ENCODE measurements around the gene PACRG. TPM values are rescaled to one million over a fixed set of nuclear protein-coding genes. Genes with fewer than 3 reads are reported as not detected.
A peak's percentile ranks its signal among the peaks of the same experiment; 100 is the strongest.

PACRG gene
- total and polyA plus RNA-seq, 2 experiments from 2014 or later, result 0.83 to 3.7 TPM

DNA sequence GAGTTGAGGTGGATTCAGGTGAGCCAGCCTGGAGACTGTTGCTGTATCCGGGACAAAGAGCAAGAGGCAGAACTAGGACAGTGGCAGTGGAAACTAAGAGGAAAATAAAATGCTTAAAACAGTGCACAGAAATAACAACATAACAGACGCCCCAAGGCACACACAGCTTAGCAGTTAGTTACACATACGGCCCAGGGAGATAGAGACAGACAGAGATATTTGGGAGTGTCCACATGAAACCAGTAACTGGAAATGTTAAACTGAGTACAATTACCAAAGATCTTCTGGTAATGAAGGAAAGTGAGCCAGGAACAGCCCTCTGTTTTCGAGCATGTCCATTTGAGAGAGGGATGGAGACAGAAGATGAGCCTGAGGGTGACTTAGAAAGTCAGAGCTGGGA is 449.2 kb downstream of the PACRG start:
- TF ChIP-seq, protein P1, sequence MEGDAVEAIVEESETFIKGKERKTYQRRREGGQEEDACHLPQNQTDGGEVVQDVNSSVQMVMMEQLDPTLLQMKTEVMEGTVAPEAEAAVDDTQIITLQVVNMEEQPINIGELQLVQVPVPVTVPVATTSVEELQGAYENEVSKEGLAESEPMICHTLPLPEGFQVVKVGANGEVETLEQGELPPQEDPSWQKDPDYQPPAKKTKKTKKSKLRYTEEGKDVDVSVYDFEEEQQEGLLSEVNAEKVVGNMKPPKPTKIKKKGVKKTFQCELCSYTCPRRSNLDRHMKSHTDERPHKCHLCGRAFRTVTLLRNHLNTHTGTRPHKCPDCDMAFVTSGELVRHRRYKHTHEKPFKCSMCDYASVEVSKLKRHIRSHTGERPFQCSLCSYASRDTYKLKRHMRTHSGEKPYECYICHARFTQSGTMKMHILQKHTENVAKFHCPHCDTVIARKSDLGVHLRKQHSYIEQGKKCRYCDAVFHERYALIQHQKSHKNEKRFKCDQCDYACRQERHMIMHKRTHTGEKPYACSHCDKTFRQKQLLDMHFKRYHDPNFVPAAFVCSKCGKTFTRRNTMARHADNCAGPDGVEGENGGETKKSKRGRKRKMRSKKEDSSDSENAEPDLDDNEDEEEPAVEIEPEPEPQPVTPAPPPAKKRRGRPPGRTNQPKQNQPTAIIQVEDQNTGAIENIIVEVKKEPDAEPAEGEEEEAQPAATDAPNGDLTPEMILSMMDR (IDR thresholded peaks at IDR 0.05; ENCODE audit: low read depth, low read length), result no peak
- peaks cover 6% of the 10 kb centered on the region for H3K4me1 ChIP-seq (ENCODE audit: low read depth)
- H3K36me3 ChIP-seq, result no peaks in the 10 kb centered on the region
- no peaks in the 10 kb centered on the region for H3K27me3 ChIP-seq
- H3K9me3 ChIP-seq (ENCODE audit: low read depth), result no peaks in the 10 kb centered on the region
- no peak overlapping the region for H3K27ac ChIP-seq
- DNase-seq (ENCODE audit: low read depth in 1 of 2, low spot score in 1 of 2), result no peak
- H3K4me3 ChIP-seq, result no peak overlapping the region

DNA sequence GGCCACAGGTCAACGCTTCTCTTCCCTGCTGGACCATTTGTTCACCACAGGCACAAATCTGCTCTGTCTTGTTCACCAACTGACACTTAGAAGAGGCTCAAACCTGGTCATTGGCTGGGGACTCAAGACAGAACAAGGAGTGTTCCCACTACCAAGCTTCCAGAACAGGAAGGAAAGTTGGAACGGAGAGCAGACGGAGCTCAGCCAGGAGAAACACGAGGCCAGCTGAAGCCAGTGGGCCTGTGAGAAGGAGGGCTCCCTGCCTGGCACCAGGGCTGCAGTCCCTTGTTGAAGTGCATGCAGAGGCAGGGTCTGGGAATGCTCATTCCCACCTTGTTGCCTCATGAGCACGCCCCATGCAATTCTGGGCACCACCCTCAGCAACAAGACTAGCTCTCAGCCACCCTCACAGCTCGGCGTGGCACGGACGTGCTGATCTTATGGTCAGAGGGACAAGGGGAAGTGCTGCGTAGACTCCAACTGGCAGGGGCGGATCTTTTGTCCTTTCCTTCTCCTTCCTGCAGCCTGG is 450.2 kb downstream of the PACRG start:
- H3K27me3 ChIP-seq, result no peaks in the 10 kb centered on the region
- no peak overlapping the region for H3K4me3 ChIP-seq
- no peaks in the 10 kb centered on the region for H3K36me3 ChIP-seq
- peaks cover 8% of the 10 kb centered on the region for H3K4me1 ChIP-seq (ENCODE audit: low read depth)
- no peaks in the 10 kb centered on the region for H3K9me3 ChIP-seq (ENCODE audit: low read depth)
- H3K27ac ChIP-seq, result no peak overlapping the region
- TF ChIP-seq, protein P1 (IDR thresholded peaks at IDR 0.05; ENCODE audit: low read depth, low read length), result no peak
- no peak for DNase-seq (ENCODE audit: low read depth in 1 of 2, low spot score in 1 of 2)

DNA sequence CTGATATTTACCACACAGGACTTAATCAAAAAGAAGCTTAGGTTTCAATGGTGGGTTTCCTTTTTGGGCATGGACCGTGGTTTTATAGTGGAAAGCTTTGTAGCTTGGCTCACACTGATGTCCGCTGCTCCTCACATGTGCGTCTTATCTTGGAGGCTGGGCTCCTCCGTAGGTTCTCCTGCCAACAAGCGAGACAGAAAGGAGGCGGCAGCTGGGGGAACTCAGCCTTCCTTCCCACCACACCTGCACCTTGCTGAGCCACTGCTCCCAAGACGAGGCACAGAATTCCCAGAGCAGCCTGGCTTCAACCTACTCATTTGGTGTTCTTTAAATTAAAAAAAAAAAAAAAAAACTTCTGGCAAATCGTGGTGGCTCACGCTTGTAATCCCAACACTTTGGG is 451.3 kb downstream of the PACRG start:
- peaks cover 8% of the 10 kb centered on the region for H3K4me1 ChIP-seq (ENCODE audit: low read depth)
- TF ChIP-seq, protein P1 (IDR thresholded peaks at IDR 0.05; ENCODE audit: low read depth, low read length), result no peak
- H3K9me3 ChIP-seq (ENCODE audit: low read depth), result no peaks in the 10 kb centered on the region
- DNase-seq (ENCODE audit: low read depth in 1 of 2, low spot score in 1 of 2), result peak in 1 of 2 donors; percentile 49
- no peaks in the 10 kb centered on the region for H3K36me3 ChIP-seq
- H3K4me3 ChIP-seq, result no peak overlapping the region
- no peak overlapping the region for H3K27ac ChIP-seq
- no peaks in the 10 kb centered on the region for H3K27me3 ChIP-seq

DNA sequence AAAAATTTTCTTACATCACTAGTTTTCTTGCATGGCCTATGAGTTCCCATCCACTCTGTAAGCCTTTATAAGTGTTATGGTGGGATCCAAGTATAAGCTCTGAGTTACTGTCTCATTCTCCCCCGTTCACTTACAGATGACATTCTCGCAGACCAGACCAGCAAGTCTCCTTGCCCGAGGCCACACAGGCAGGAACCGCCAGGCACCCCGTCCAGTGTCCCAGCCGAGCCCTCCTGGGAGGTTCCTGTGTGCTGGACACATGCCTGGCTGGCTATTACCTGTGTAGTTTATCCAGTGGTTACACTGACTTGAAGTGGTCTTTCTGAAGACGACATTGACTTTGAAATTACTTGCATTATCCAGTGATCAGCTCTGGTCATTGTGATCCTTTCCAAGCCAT is 451.9 kb downstream of the PACRG start:
- Histone ChIP-seq H3K4me3 (no peak overlapping the region), H3K36me3 (no peaks in the 10 kb centered on the region), H3K4me1 (ENCODE audit: low read depth) (peaks cover 13% of the 10 kb centered on the region), H3K9me3 (ENCODE audit: low read depth) (no peaks in the 10 kb centered on the region), H3K27me3 (no peaks in the 10 kb centered on the region), H3K27ac (no peak overlapping the region)
- no peak for DNase-seq (ENCODE audit: low read depth in 1 of 2, low spot score in 1 of 2)
- TF ChIP-seq, protein P1 (IDR thresholded peaks at IDR 0.05; ENCODE audit: low read depth, low read length), result no peak

DNA sequence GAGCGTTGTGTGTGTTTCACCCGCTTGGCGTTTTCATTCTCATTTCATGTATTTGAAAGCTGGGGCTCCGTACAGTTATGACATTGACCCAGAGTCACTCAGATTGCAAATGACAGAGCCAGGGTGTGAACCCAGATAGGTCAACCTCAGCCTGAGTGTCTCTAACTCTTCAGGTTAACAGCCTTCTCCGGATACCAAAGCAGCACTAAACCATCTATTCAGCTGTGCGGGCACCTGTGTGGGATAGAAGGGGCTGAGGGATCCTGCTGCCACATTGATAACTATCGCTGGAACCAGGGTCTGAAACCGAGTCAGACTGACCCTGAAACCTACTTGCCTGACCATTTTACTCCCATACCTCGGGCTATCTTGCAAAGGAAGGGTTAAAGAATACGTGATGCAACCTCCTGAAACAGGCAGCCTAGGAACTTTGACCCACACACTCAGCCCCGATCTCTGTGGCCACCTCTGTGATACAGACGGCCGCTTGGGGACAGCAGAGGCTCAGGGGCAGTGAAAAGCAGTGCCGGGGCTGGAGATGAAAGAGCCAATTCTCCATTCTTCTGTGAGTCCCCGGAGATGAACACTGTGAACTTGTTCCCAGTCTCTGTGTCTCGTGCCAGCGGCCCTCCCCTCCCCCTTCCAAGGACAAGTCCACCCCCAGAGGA is 453.2 kb downstream of the PACRG start:
- H3K27ac ChIP-seq, result no peak overlapping the region
- no peaks in the 10 kb centered on the region for H3K27me3 ChIP-seq
- no peak overlapping the region for H3K4me3 ChIP-seq
- TF ChIP-seq, protein P1 (IDR thresholded peaks at IDR 0.05; ENCODE audit: low read depth, low read length), result peak; percentile 81
- H3K9me3 ChIP-seq (ENCODE audit: low read depth), result no peaks in the 10 kb centered on the region
- H3K4me1 ChIP-seq (ENCODE audit: low read depth), result peaks cover 13% of the 10 kb centered on the region
- peak; percentile 84 to 89 for DNase-seq (ENCODE audit: low read depth in 1 of 2, low spot score in 1 of 2)
- no peaks in the 10 kb centered on the region for H3K36me3 ChIP-seq

Data from cardiac muscle cell (in vitro differentiated cells and primary cell).